Ammon's horn (tissue), 1 donor: ENCODE measurements around the gene BLACAT1.
"Not testable (repeated sequence)": the region's sequence is repeated elsewhere in the genome, so short reads cannot be mapped to it uniquely, and the experiment has no call there.

Source experiments
- DNase-seq: peaks from one replicate; pipeline ENCODE4 v3.0.0-alpha.2; 2016; ENCODE audit warnings: low spot score

BLACAT1 gene

GRCh38 chr1:205440476-205441317 is 15.1 kb downstream of the BLACAT1 start:
- DNase-seq: peak; percentile 43

GRCh38 chr1:205440121-205440475 is 15.7 kb downstream of the BLACAT1 start:
- no peak for DNase-seq

- peak; percentile 84 for DNase-seq
These were observed 17.4 kb downstream of the BLACAT1 start for GRCh38 chr1:205438213-205439158.

- DNase-seq: no peak
These were observed 18.3 kb downstream of the BLACAT1 start for GRCh38 chr1:205437570-205437969.

- DNase-seq: no peak
These were observed 19.0 kb downstream of the BLACAT1 start for GRCh38 chr1:205436776-205437410.

GRCh38 chr1:205435578-205436573 is 20.0 kb downstream of the BLACAT1 start:
- peak; percentile 69 for DNase-seq

- no peak for DNase-seq
These were observed 21.1 kb downstream of the BLACAT1 start for GRCh38 chr1:205434738-205435137.

DNA sequence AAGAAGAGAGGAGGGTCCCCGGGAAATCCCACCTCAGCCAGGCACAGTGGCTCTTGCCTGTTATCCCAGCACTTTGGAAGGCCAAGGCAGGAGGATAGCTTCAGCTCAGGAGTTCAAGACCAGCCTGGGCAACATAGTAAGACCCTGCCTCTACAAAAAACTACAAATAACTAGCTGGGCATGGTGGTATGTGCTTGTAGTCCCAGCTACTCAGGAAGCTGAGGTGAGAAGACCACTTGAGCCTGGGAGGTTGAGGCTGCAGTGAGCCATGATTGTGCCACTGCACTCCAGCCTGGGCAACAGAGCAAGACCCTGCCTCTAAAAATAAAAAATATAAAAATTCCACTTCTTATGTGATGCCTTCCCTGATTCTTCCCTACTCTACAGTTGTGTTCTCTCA is 23.2 kb downstream of the BLACAT1 start:
- not testable (repeated sequence) for DNase-seq

DNA sequence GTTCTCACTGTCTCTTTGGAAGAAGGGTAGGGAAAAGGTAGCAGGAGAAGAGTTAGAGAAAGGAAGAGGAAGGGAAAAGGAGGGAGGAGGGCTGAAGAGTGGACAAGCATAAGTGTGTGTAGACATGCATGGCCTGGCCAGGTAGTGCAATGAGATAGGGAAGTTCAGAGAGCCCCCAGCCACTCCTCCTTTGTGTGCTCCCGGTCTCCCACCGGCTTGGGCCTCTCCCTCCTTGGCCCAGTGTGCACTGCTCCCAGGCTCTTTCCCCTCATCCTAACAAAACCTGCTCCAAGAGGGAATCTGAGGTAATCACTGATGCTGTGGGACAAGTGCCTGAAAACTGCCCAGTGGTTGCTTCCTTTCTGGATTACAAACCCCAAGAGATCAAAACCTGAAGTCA is 23.7 kb downstream of the BLACAT1 start:
- no peak for DNase-seq

DNA sequence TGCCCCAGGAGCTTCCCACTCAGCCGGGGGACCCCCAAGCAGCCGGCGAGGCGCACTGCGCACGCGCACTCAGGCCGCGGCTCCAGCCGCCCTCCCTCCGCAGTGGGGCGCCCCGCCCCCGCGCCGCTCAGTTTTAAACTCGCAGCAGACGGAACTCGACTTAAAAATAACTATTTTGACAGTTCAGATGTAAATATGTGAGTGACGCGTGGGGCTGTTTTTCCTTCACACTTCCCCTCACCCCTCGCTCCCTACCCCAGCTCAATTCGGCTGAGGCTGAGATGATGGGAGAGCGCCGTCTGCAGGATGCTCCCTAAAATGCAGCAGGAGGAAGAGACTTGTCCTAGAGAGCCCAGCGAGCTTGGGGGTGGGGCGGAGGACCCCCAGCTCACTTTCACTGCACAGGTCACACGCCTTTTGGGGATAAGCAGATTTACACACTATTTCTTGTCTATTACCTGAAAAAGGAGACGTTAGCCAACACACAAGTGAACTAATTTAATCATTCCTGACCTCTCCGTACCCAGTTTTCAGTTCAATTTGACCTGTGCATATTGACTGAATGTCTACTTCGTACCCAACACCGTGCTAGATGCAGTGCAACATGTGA is 25.0 kb downstream of the BLACAT1 start:
- peak; percentile 81 for DNase-seq

- DNase-seq: no peak
These were observed 25.8 kb downstream of the BLACAT1 start for GRCh38 chr1:205429762-205430695.

- no peak for DNase-seq
These were observed 30.8 kb downstream of the BLACAT1 start for GRCh38 chr1:205424901-205425600.

DNA sequence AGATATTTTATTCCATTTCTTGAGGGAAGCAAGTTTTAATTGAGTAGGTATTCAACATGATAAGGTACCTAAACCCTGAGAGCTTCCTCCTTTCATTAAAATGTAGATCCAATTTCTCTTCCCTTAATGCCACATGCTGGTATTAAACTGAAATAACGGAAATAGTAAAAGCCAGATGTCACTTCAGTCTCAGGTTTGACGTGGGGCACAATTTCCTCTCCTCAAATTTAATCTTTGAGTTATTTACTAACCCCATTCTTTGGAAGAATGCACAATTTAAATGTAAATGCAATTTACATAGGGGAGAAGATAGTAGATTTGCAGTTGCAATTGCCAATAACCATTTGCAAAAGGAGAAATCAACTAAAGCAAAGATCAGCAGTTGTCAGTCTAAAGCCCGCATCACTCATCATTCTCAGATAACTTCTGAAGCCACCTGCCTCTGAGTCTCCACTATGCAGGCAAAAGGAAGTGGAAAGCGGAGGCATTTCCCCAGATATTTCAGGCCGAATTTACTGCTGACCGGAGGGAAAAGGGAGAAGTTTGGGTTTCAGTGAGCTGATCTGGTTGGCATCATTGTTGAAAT is 31.9 kb downstream of the BLACAT1 start:
- DNase-seq: no peak

- DNase-seq: no peak
These were observed 32.7 kb downstream of the BLACAT1 start for GRCh38 chr1:205422993-205423642.

GRCh38 chr1:205421798-205422197 is 34.0 kb downstream of the BLACAT1 start, which contains the start of gene LEMD1:
LEMD1 (minus strand) TSS chr1:205422056; CDS start chr1:205420536, 1,520 bp downstream.
- no peak for DNase-seq

- DNase-seq: no peak
These were observed 34.9 kb downstream of the BLACAT1 start for GRCh38 chr1:205420938-205421337.

DNA sequence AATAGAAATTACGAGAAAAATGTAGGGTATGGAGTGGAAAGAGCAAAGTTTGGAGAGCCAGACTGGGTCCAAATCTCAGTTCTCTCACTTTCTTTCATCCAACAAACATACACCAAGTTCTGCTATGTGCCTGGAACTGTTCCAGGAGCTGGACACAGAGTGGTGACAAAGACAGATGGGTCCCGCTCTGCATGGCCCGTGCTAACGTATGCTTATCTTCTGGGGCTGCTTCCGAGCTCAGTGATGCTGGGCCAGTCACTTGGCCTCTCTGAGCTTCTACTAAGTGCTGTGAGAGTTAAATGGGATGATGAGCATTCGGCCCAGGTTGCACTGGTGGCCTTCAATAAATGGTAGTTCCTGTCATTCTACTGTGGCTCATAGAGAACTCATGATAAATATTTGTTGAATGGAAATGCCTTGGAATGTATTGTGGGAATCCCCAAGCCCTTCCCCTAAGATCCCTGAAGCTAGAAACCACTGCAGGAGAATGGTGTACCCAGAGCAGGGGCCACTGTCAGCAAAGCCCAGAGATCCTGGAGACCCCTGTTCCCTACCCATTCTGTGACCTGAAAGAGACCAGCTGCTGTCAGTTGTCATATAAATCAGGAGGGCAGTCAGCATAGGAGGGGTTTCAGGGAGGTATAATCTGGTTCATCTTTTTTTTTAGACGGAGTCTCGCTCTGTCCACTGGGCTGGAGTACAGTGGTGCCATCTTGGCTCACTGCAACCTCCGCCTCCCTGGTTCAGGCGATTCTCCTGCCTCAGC is 37.8 kb downstream of the BLACAT1 start:
- DNase-seq: no peak
